CD4-positive, alpha-beta T cell treated with Interferon alpha-2 for 1 hour (primary cell): ENCODE data around the gene TMPRSS3.

Experiments used
- DNase-seq, 2 donors: peaks; one replicate each; pipeline ENCODE4 v3.0.0-alpha.2; 2020 to 2022

The TMPRSS3 gene

GRCh38 chr21:42407476-42407875 lies 11.6 kb upstream of the TMPRSS3 start:
- no peak for DNase-seq

- DNase-seq = no peak
Measured at GRCh38 chr21:42406866-42407265, 11.0 kb upstream of the TMPRSS3 start.

- peak in 1 of 2 donors; percentile 70 for DNase-seq
Measured at GRCh38 chr21:42406201-42406621, 10.4 kb upstream of the TMPRSS3 start.

GRCh38 chr21:42405064-42406013 lies 9.5 kb upstream of the TMPRSS3 start:
- DNase-seq = no peak

GRCh38 chr21:42404539-42404938 lies 8.7 kb upstream of the TMPRSS3 start:
- no peak for DNase-seq

- DNase-seq = peak; percentile 33 to 70
Measured at GRCh38 chr21:42403611-42404231, 7.9 kb upstream of the TMPRSS3 start, which contains the start of gene UBASH3A. TSS of gene UBASH3A (plus strand) at chr21:42403902. CDS start at chr21:42403946, 44 bp downstream.

- DNase-seq = no peak
Measured at GRCh38 chr21:42401820-42402251, 6.0 kb upstream of the TMPRSS3 start.

- DNase-seq = no peak
Measured at GRCh38 chr21:42401154-42401553, 5.3 kb upstream of the TMPRSS3 start.

- DNase-seq = no peak
Measured at GRCh38 chr21:42400525-42400924, 4.7 kb upstream of the TMPRSS3 start.

- DNase-seq = no peak
Measured at GRCh38 chr21:42398436-42399028, 2.7 kb upstream of the TMPRSS3 start.

GRCh38 chr21:42397746-42398394 lies 2.0 kb upstream of the TMPRSS3 start:
- no peak for DNase-seq

GRCh38 chr21:42396799-42397745 lies 1.2 kb upstream of the TMPRSS3 start:
- DNase-seq = no peak

- no peak for DNase-seq
Measured at GRCh38 chr21:42395302-42395701, 550 bp downstream of the TMPRSS3 start.

- no peak for DNase-seq
Measured at GRCh38 chr21:42393443-42393950, 2.4 kb downstream of the TMPRSS3 start.

GRCh38 chr21:42392731-42393442 lies 3.0 kb downstream of the TMPRSS3 start:
- DNase-seq = peak; percentile 18 to 46

GRCh38 chr21:42391297-42391696 lies 4.6 kb downstream of the TMPRSS3 start:
- DNase-seq = no peak

- DNase-seq = no peak
Measured at GRCh38 chr21:42390696-42391095, 5.2 kb downstream of the TMPRSS3 start.

GRCh38 chr21:42390193-42390592 lies 5.7 kb downstream of the TMPRSS3 start:
- no peak for DNase-seq

GRCh38 chr21:42389449-42389835 lies 6.4 kb downstream of the TMPRSS3 start:
- no peak for DNase-seq

- DNase-seq = no peak
Measured at GRCh38 chr21:42388740-42389448, 7.0 kb downstream of the TMPRSS3 start.
